WTC11 (cell line): ENCODE measurements around the gene HDAC3.

Experiments used
- CBFB ChIP-seq: sonication (generic); formaldehyde crosslinking; IDR thresholded peaks from 2 replicates; pipeline ENCODE4 v1.8.1; 2022; ENCODE audit warnings: mild to moderate bottlenecking, low read depth, missing genetic modification reagents
- CTCF ChIP-seq: fragments of 200-600 bp; IDR thresholded peaks from 2 replicates; pipeline ENCODE4 v1.8.0; 2022; ENCODE audit warnings: antibody characterized with exemption
- ERG ChIP-seq: fragments of 250-450 bp; sonication (Bioruptor Pico); IDR thresholded peaks from 2 replicates; pipeline ENCODE4 v1.8.0; 2021; ENCODE audit warnings: mild to moderate bottlenecking
- ESRRA ChIP-seq: sonication (generic); formaldehyde crosslinking; IDR thresholded peaks from 2 replicates; pipeline ENCODE4 v1.8.1; 2022; ENCODE audit warnings: mild to moderate bottlenecking, missing genetic modification reagents, borderline replicate concordance
- ETV6 ChIP-seq: sonication (generic); formaldehyde crosslinking; IDR thresholded peaks from 2 replicates; pipeline ENCODE4 v1.8.1; 2022; ENCODE audit warnings: mild to moderate bottlenecking, missing genetic modification reagents
- NR2C2 ChIP-seq: sonication (generic); formaldehyde crosslinking; IDR thresholded peaks from 2 replicates; pipeline ENCODE4 v1.8.0; 2022; ENCODE audit warnings: mild to moderate bottlenecking, missing genetic modification reagents
- NR3C1 ChIP-seq: sonication (generic); formaldehyde crosslinking; conservative IDR thresholded peaks from 2 replicates; pipeline ENCODE4 v1.8.1; 2023; ENCODE audit warnings: low read depth, mild to moderate bottlenecking, missing genetic modification reagents
- RELA ChIP-seq: sonication (generic); formaldehyde crosslinking; IDR thresholded peaks from 2 replicates; pipeline ENCODE4 v1.8.1; 2022; ENCODE audit warnings: missing genetic modification reagents, mild to moderate bottlenecking, borderline replicate concordance
- TP53 ChIP-seq: sonication (generic); formaldehyde crosslinking; IDR thresholded peaks from 2 replicates; pipeline ENCODE4 v1.8.1; 2023; ENCODE audit warnings: mild to moderate bottlenecking, missing genetic modification reagents
- USF2 ChIP-seq: sonication (generic); formaldehyde crosslinking; IDR thresholded peaks from 2 replicates; pipeline ENCODE4 v1.8.1; 2023; ENCODE audit warnings: mild to moderate bottlenecking, missing genetic modification reagents, moderate library complexity
- ZBTB21 ChIP-seq: sonication (generic); formaldehyde crosslinking; IDR thresholded peaks from 2 replicates; pipeline ENCODE4 v1.8.1; 2023; ENCODE audit warnings: mild to moderate bottlenecking, missing genetic modification reagents, borderline replicate concordance
- ZBTB43 ChIP-seq: sonication (generic); formaldehyde crosslinking; IDR thresholded peaks from 2 replicates; pipeline ENCODE4 v1.8.1; 2023; ENCODE audit warnings: mild to moderate bottlenecking, missing genetic modification reagents

- no peak for TF ChIP-seq ETV6 (CRISPR knock-in tag)
- no peak for TF ChIP-seq CTCF
- TF ChIP-seq CBFB, result no peak
- no peak for TF ChIP-seq USF2 (CRISPR knock-in tag)
- no peak for TF ChIP-seq NR2C2 (CRISPR knock-in tag)
- TF ChIP-seq ERG (CRISPR knock-in tag), result no peak
- TF ChIP-seq ZBTB21 (CRISPR knock-in tag), result no peak
- TF ChIP-seq TP53, result no peak
- TF ChIP-seq ZBTB43, result no peak
- TF ChIP-seq NR3C1, result no peak
- TF ChIP-seq RELA (CRISPR knock-in tag), result no peak
- TF ChIP-seq ESRRA (CRISPR knock-in tag), result no peak
Observed at GRCh38 chr5:141657937-141658545, 21.4 kb upstream of the HDAC3 start.
